Activated CD8-positive, alpha-beta memory T cell treated with anti-CD3 and anti-CD28 coated beads for 4 hours (primary cell): ENCODE results near the gene NOL4L.
"Not testable (repeated sequence)": the region's sequence is repeated elsewhere in the genome, so short reads cannot be mapped to it uniquely, and the experiment has no call there.

Source experiments
- DNase-seq, 2 donors: peaks; one replicate each; pipeline ENCODE4 v3.0.0-alpha.2; 2020; ENCODE audit warnings: low read depth in 2 of 2

NOL4L gene

DNA sequence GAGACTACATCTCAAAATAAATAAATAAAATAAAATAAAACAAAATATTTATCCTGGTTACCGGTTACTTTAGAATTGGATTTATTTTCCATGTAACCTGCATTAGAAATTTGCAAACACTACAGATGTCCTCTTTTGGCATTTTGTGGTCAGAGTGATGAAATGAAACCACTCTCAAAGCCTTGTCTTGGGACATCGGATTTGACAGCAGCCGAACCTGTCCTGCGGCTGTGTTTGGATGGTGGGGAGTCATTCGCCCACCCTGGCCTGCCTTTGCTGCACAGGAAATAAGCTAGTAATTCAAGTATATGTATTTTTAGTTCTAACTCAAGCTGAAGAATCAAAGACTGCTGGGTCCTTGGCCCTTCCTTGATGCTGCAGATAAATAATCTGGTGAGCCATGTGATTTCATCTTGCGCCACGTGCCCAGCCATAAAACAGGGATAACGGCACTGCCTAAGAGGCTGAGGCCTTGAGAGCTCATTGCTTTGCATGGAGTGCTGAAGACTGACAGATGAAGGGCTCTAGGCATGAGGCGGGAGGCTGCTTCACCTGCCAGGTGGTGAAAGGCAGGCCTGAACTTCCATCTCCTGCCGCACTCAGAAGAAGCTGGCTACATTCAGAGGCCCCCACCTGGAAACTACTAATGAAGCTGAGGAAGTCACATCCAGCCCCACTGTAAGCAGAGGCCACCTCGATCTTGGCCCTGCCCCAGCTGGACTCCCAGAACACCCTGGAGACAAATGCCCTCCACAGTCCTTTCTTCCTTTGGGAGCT lies 76.9 kb downstream of the NOL4L start:
- no peak for DNase-seq

DNA sequence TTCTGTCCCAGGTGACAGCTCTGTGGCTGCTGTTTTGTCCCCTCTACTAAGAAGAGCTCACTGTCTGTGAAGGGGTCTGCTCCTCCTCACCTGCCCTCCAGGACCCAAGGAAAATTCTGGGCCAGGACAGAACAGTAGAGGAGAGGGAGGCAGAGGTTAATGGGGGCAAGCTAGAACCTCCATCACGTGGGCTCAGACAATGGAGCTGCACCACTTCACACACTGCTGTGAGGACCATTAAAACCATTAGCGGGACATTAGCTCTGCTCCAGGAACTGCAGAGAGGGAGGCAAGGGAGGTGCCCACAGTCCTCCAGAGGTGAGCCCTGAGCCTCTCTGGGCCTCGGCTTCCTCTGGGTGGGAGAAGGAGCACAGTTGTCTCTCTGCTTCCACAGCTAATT lies 78.4 kb downstream of the NOL4L start:
- no peak for DNase-seq

DNA sequence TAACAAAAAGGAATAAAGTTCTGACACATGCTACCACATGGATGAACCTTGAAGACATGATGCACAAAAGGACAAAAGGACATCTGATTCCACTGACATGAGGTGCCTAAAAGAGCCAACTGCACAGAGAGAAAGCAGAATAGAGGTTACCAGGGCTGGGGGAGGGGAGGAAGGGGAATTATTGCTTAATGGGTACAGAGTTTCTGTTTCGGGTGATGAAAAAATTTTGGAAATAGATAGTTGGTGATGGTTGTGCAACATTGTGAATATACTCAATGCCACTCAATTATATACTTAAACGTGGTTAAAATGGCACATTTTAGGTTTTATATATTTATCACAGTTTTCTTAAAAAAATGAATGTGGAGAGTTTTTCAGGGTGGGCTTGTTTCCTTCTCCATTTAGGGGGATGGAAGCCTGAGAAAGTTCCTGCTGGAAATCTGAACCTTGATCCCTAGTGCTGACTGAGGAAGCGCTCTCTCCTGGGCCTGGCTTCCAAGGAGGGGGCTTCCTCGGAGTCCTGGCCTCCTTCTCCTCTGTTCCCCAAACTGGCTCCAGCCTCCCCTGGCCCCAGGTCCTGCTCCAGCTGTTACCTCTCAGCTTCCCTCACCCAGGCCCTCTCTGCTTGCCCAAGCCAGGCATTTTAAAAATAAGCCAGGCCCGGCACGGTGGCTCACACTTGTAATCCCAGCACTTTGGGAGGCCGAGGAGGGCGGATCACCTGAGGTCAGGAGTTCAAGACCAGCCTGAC lies 79.2 kb downstream of the NOL4L start:
- no peak for DNase-seq

DNA sequence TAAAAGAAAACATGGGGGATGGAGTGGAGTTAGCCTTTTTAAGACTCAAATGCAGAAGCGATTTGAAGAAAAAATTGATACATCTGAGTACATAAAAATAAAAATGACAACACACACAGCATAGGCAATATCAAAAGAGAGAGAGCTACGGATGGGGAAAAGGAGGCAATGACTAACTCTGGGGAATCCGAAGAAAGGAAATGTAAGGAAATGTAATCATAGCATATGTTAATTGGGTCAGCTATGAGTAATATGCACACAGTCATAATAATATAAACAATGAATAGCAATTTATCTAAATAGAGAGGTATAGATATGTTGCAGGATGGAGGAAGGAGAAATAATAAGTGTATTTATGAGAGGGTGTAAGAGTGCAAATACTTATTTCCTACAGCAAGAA lies 83.4 kb downstream of the NOL4L start:
- DNase-seq, result no peak

DNA sequence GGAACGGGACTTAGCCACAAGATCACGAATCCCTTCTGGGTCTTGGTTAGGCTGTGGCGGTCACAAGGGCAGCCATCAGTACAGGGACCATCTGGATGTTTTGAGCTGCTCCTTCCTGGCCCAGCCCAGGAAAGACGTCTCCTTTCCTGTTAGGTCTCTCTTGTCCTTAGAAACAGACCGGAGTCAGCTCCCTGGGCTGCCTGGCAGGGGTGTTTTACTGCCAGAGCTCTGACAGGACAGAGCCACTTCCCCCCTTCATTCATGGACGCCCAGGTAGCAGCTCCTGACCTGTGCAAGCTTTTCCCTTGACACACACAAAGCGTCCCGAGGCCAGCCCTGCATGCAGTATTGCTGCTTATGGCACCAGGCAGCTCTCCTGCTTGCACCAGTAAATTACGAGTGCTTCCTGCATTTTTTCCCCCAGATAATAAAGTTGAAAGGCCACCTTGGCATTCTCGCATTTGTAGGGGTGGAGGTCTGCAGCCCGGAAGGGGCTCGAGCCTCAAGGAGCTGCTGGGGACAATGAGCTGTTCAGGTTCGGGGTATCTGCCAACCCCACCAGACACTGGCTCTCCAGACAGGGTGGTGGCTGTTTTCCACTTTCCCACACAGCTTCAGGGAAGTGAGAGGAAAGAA lies 87.4 kb downstream of the NOL4L start:
- no peak for DNase-seq

DNA sequence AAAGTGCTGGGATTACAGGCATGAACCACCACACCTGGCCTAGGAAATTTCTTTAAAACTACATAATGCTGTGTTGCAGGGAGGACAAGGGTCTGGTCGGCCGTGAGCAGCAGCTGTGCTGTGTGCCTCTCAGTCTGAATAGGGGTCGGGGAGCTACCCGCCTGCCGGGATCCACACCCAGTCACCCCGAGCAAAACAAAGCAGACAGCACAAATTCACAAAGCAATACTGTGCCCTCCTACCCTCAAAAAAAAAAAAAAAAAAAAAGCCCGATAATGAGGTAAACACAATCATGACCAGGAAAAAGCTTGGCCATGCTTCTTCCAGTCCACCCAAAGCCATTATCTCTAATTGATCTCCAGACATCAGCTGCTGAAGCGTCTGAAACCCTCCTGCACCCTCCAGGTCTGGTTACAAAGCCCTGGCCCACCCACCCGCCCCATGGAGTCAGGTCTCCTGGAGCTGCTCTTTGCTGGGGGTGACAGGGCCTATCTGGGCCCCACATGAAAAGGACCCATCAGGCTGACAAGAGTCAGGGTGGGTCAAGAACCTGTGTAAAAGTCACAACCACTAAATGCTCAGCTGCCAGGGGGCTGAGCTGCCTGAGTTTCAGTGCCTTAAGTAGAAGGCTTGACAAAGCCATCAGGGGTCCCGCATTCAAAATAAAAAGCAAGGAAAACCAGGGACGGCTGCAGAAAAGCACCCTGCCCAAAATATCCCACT lies 88.2 kb downstream of the NOL4L start:
- no peak for DNase-seq

DNA sequence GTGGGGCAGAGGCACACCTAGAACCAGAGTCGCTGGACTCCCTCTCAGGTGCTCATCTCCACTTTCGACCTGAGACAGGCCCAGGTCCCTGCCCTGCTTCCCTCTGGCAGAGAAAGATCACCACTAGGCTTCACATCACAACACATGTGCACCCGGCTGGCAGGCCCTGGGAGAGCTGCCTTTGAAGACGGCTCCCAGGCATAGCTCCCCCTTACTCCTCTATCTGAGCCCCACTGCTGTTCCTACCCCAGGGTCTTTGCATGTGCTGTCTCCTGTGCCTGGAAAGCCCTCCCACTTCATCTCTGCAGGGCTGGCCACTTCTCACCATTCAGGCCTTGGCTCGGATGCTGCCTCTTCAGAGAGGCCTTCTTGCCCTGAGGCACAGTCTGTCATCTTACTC lies 89.2 kb downstream of the NOL4L start:
- DNase-seq, result no peak

DNA sequence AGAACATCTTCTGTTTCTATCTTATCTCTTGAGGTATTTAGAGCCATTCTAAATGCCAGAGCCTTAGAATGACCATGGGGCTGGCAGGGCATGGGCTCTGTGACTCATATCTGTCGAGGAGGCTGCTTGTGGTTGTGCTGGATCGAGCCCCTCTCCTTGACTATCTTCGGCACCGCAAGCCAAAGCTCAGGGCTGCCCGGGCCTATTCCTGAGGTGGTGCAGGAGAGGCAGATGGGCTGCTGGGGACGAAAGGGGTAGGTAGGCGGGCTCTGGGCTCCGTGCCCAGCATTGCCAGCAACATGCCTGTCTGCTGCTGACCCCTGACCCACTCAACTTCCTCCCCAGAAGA lies 89.9 kb downstream of the NOL4L start:
- no peak for DNase-seq

DNA sequence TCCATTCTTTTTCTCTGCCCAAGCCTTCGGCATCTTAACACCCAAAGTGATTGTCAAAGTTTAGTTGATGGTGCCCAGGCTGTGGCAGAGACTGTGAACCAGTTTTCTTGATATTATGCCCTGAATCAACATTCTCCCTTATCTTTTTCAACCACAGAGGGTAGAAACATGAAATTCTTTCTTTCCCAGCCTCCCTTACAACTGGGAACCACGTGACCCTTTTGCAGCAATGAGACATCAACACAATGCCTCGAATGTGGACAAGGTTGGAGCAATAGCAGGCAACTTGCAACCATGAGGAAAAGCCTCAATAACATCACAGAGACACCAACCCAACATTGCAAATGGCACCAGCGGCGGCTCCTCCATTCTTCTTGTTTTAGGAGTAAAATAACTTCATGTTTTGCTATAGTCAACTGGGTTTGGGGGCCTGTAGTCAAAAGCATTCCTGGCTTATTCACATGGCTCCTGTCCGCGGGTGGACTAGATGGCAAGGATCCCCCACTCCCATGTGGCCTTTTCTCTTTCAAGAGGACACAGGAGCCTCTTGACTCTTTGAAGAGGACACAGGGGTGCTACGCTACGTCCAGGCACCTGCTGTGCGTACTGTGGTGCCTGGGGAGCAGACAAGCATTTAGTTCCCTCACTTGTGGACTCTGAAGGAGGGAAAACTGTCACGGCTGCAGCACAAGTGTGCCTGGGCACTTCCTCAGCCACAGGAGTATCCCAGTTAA lies 90.5 kb downstream of the NOL4L start:
- DNase-seq, result no peak

DNA sequence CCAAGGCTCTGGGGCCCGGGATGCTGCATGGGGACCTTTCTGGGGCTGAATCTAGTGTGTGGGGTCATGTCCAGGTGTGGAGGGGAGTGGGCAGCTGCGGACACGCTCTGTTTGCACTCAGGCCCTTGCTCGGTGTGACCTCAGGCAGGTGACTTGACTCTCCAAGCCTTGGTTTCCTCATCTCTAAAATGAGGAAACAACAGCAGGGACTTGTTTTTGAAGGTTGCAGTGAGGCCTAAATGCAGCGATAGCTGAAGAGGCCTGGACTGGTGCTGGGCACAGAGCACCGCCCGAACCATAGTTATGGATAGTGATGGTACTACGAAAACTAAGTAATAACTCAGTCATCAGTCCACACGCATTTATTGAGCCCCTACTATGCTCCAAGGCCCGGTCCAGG lies 91.8 kb downstream of the NOL4L start:
- no peak for DNase-seq

DNA sequence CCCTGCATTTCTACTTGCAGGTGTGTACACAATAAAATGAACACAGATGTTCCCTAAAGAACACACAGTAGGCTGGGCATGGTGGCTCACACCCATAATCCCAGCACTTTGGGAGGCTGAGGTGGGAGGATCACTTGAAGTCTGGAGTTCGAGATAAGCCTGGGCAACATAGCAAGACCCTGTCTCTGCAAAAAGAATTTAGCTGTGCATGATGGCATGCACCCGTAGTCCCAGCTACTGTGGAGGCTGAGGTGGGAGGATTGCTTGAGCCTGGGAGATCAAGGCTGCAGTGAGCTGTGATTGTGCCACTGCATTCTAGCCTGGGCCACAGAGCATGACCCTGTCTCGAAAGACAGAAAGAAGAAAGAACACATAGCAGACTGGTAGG lies 93.4 kb downstream of the NOL4L start:
- not testable (repeated sequence) for DNase-seq

DNA sequence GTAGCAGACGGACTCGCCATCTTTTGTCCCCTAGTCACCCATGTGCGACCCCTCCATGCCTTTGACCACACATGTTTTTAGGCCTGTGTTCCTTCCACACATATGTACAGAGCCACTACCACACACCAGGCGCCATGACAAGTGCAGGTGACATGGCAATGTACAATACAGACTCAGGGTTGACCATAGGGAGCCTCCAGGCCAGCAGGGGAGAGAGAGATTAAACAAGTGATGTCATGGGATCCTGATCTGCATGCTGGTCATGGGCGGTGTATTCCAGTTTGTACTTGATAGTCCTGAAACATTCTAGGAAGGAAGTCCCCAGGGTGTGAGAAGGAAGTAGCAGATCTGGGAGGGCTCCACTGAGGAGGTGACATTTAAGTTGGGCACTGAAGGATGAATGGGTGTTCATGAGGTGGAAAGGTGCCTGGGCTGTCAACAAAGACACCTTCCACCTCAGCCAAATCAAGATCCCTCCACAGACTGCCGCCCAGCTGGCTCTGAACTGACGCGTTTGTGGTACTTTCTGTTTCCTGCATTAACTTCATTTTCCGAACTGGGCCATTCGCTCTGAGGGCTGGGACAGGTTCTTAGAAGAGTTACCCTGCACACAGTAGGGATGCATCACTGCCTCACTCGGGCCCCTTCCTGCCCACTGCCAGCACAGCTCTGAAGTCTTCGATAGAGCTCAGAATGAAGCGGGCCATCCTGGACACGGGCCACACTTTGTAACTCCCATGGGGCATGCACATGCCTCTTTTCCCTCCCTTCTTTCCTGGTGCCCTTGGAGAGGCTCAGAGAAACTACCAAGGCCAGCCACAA lies 94.0 kb downstream of the NOL4L start:
- no peak for DNase-seq

DNA sequence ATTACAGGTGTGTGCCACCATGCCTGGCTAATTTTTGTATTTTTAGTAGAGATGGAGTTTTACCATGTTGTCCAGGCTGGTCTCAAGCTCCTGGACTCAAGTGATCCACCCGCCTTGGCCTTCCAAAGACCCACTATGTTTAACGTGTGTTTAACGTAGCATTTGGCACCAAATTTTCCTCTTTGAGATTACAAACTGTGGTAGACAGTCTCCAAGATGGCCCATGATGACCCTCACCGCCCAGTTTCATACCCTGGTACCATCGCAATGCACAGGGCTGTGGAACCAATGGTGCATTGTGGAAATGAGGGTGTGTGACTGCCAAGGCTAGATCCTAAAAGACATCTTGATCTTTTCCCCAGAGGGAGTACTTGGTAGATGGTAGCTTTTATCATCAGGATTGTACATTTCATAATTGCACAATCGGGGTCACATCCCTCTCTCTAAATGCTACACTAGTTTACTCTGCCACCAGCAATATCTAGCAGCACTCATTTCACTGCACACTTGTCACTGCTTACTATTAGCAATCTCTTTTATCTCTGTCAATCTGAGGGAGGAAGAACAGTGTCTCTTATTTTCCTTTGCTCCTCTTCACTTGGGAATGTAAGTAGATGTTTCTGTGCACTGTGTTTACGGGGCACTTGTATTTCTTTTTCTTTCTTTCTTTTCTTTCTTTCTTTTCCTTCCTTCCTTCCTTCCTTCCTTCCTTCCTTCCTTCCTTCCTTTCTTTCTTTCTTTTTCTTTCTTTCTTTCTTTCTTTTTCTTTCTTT lies 96.9 kb downstream of the NOL4L start:
- DNase-seq, result no peak

DNA sequence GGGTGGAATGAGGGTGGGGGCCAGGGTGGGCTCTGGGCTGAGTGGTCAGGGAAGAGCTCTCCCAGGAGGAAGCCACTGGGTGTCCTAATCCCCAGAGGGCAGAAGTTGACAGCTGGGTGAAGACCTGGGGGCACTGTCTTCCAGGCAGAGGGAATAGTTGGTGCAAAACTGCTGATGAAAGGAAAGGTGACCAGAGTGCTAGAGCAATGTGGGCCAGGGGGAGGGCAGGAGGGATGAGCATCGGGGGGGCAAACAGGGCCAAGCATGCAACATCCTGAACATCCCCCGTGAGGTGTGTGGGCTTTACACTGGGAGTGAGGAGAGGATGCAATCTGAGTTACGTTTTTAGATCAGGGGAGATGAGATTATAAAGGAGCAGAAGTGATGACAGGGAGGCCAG lies 97.8 kb downstream of the NOL4L start:
- DNase-seq, result no peak

DNA sequence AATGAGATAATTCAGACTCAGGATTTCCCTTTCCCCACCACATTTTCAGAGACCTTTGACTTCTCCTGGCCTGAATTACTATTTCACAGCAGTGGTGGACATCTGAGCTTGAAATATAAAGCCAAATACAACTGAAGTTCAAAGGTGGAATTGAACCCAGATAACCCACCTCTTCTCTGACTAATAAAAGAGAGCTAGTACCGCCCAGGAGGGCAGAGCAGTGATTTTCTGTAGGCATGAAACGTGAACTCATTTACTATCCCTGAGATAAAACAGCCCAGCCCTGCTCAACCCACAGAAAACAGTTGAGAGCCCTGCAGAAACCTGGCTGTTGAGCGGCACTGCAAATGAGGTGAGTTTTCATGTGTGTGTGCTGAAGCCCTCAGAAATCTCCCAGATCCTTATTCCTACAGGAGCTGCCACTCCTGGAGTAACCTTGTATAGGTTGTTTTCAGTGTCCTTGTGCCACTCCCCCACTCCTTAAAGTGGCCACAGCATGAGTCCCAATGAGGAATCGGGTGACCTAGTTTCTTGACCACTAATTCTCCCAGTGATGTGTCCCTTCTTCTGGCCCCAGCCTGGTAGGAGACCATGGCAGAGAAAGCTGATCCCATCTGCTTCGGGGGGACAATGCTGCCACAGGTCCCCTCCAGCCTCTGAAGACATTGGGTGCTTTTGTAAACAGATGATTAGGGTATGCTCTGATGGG lies 99.2 kb downstream of the NOL4L start:
- no peak for DNase-seq

DNA sequence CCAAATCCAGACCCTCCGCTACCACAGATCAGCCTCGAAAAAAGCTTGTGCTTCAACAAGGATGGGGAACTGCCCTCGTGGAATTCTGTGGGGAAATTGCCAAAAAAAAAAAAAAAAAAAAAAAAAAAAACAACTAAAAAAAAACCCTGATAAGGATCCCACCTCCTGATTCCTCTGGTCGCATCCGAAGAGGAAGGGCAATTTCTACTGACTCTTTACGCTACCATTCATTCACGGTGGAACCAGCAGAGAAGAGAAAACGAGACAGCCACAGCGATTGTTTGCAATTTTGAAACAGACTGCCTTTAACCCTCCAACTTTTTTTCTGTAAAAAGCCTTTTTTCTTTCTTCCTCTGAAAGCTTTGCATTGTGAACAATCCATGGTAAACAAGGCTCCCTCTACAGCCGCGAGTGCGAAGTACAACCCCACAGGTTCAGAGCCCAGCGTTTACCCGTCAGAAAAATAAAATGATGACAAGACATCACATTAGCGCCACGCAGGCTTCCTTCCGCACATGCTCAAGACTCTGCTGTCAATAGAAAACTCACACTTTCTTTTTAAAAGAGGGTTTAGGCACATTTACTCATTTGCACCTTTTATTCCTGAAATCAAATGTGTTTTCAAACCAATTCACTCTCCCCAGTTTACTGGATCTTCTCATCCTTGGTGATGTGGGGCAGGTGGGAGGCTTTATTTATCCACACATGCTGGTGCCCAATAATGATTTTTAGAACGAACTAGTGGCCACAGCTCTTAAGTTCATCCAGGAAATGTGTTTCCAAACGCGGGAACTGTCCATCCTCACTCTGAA lies 100.0 kb downstream of the NOL4L start:
- peak; percentile 62 to 69 for DNase-seq

DNA sequence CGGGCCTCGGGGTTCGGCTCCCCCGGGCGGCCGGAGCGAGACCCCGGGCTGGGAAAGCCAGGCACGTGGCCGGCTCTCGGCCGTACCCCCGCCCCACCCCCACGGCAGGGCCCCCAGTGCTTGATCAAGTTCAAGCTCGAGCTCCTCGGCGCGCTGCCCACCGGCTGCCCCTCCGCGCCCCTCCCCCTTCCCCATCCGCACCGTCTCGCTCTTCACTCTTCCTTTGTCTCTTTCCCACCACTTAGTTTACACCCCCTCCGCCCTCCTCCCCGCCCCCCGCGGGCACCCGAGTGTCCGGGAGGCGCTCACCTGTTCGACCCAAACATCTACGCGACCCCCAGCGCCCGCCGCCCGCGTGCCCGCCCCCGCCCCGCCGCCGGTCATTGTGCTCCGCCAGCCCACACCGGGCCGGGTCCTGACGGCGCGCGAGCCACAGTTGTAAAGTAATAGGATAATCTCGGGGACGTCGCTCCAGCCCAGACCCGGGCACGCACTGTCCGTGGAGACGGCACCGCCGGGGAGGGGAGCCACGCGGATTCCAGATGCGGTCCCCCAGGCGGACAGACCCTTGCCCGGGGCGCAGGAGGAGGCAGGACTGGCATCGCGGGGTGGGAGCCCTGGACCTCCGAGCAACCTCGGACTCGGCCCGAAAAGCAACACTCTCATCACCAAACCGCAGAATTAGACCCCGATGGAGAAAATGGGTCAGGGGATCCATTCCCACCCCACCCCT lies 100.7 kb downstream of the NOL4L start:
- no peak for DNase-seq
